GM23248 (cell line): ENCODE data around the gene HIBADH. TPM values are rescaled to one million over a fixed set of nuclear protein-coding genes. Genes with fewer than 3 reads are reported as not detected.
"Not testable (repeated sequence)": the region's sequence is repeated elsewhere in the genome, so short reads cannot be mapped to it uniquely, and the experiment has no call there.

Source experiments
- DNase-seq: peaks from one replicate; pipeline ENCODE4 v3.0.0-alpha.2; 2015
- H2AFZ ChIP-seq: fragments of 200-600 bp; sonication (generic); 2 replicates; pipeline ENCODE4 v1.6.1; 2016; ENCODE audit warnings: antibody characterized with exemption
- H3F3A ChIP-seq: fragments of 200-600 bp; sonication (generic); 2 replicates; pipeline ENCODE4 v1.6.1; 2016; ENCODE audit warnings: mild to moderate bottlenecking, antibody characterized with exemption, mixed run types; ENCODE audit not compliant: insufficient read depth
- H3K27ac ChIP-seq: fragments of 200-600 bp; sonication (generic); 2 replicates; pipeline ENCODE4 v1.5.1; 2016; ENCODE audit warnings: mild to moderate bottlenecking
- H3K27me3 ChIP-seq: fragments of 200-600 bp; sonication (generic); replicated peaks from 2 replicates; pipeline ENCODE4 v1.6.1; 2016; ENCODE audit warnings: mild to moderate bottlenecking; ENCODE audit not compliant: insufficient read depth
- H3K36me3 ChIP-seq: fragments of 200-600 bp; sonication (generic); 2 replicates; pipeline ENCODE4 v1.6.1; 2016; ENCODE audit warnings: low read depth, mild to moderate bottlenecking
- H3K4me1 ChIP-seq: fragments of 200-600 bp; sonication (generic); 2 replicates; pipeline ENCODE4 v1.6.1; 2016; ENCODE audit warnings: mild to moderate bottlenecking; ENCODE audit not compliant: insufficient read depth
- H3K4me2 ChIP-seq: fragments of 200-600 bp; sonication (generic); one replicate; pipeline ENCODE4 v1.6.1; 2016; ENCODE audit warnings: mild to moderate bottlenecking; ENCODE audit not compliant: unreplicated experiment
- H3K4me3 ChIP-seq: fragments of 200-600 bp; sonication (generic); 2 replicates; pipeline ENCODE4 v1.5.1; 2016; ENCODE audit warnings: mild to moderate bottlenecking
- H3K79me2 ChIP-seq: fragments of 200-600 bp; sonication (generic); 2 replicates; pipeline ENCODE4 v1.6.1; 2016; ENCODE audit warnings: mild to moderate bottlenecking; ENCODE audit not compliant: insufficient read depth
- H3K9ac ChIP-seq: fragments of 200-600 bp; sonication (generic); 2 replicates; pipeline ENCODE4 v1.6.1; 2016; ENCODE audit warnings: mild to moderate bottlenecking
- H3K9me2 ChIP-seq: fragments of 200-600 bp; sonication (generic); 2 replicates; pipeline ENCODE4 v1.6.1; 2016; ENCODE audit warnings: mixed run types, mild to moderate bottlenecking, moderate library complexity; ENCODE audit not compliant: insufficient read depth
- H3K9me3 ChIP-seq: fragments of 200-600 bp; sonication (generic); one replicate; pipeline ENCODE4 v1.6.1; 2017; ENCODE audit warnings: low read depth
- H4K20me1 ChIP-seq: fragments of 200-600 bp; sonication (generic); 2 replicates; pipeline ENCODE4 v1.6.0; 2016; ENCODE audit not compliant: insufficient read depth
- EZH2 ChIP-seq: fragments of 200-600 bp; sonication (generic); IDR thresholded peaks from 2 replicates; pipeline ENCODE4 v1.6.1; 2018; ENCODE audit warnings: antibody characterized with exemption, mild to moderate bottlenecking; ENCODE audit not compliant: insufficient read depth, poor library complexity, severe bottlenecking
- EZH2phosphoT487 ChIP-seq: fragments of 200-600 bp; sonication (generic); IDR thresholded peaks from 2 replicates; pipeline ENCODE4 v1.6.1; 2018; ENCODE audit warnings: antibody characterized with exemption, moderate library complexity, mild to moderate bottlenecking, low read depth; ENCODE audit not compliant: insufficient read depth
- WGBS, 2 experiments: methylation state at CpG; one replicate each; pipeline ENCODE4 v1.1.6; 2015 to 2017; ENCODE audit warnings: low lambda C conversion rate in 2 of 2, low coverage in 1 of 2; ENCODE audit errors: missing lambda C conversion rate in 2 of 2; 5-methylcytosine and 5-hydroxymethylcytosine counted together
- in situ Hi-C: fragments of 300-500 bp; cut with MboI; formaldehyde crosslinking; loops from 2 replicates; pipeline ENCODE4 v1.15.0; 2020
- polyA plus RNA-seq: library from polyadenylated mRNA; unstranded; fragments of >200 nt; fragmentation: Nextera tagmentation; extraction: Ambion mirVana; gene quantifications from 2 replicates; pipeline ENCODE4 v1.2.1, GENCODE V29; 2016
- total RNA-seq: library from RNA; depleted of rRNA; stranded (reverse); fragments of >200 nt; shearing (Covaris generic); gene quantifications from 2 replicates; pipeline ENCODE4 v1.2.3, GENCODE V29; 2014

HIBADH gene
- total and polyA plus RNA-seq, 2 experiments from 2014 or later = 70.1 to 87.0 TPM

DNA sequence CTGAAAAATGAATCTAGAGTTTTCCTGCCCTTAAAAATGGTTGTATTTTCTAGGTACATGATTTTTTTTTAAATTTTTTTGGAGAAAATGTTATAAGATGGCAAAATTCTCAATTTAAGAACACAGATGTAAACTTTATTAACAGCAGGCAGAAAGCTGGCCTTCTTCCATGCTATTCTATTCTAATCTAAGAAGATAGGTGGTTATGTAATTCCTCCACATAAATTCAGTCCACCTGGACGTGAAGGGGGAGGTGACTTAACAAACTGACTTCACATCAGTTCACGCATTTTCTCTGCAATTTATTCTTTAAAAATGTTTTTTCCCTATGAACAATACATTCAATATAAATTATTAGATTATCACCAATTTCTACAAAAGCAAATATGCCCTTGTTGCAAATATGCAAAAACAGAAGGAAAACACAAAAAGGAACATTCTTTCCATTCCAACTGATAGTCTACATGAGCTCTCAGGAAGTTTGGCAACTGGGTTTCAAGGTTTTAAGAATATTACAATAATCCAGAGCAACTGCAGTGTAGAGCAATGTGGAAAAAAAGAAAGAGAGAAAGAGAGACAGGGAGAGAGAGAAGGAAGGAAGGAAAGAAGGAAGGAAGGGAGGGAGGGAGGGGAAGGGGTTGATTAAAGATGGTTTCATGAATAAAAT lies 76.8 kb downstream of the HIBADH start:
- no peaks in the 10 kb centered on the region for H3K9me3 ChIP-seq
- no peaks in the 10 kb centered on the region for H3K9me2 ChIP-seq
- H3K9ac ChIP-seq = no peak overlapping the region
- in situ Hi-C loops = loop anchor here (10.0 kb wide), 1 partner anchor 381 kb away; the partner anchor contains the start of gene HOXA13
- H4K20me1 ChIP-seq = no peaks in the 10 kb centered on the region
- H2AFZ ChIP-seq = no peak overlapping the region
- peaks cover 5% of the 10 kb centered on the region; the same call in 1 of the 2 replicates for H3K4me1 ChIP-seq
- TF ChIP-seq EZH2phosphoT487 (no peak), EZH2 (no peak)
- 86 to 87% methylated on average over 2 of the region's 2 CpGs for WGBS, 2 experiments
- H3K4me2 ChIP-seq = no peak overlapping the region
- H3K27me3 ChIP-seq = no peaks in the 10 kb centered on the region
- no peak overlapping the region for H3K27ac ChIP-seq
- H3F3A ChIP-seq = no peaks in the 10 kb centered on the region
- H3K36me3 ChIP-seq = no peaks in the 10 kb centered on the region
- DNase-seq = no peak
- H3K79me2 ChIP-seq = no peaks in the 10 kb centered on the region
- H3K4me3 ChIP-seq = no peak overlapping the region

DNA sequence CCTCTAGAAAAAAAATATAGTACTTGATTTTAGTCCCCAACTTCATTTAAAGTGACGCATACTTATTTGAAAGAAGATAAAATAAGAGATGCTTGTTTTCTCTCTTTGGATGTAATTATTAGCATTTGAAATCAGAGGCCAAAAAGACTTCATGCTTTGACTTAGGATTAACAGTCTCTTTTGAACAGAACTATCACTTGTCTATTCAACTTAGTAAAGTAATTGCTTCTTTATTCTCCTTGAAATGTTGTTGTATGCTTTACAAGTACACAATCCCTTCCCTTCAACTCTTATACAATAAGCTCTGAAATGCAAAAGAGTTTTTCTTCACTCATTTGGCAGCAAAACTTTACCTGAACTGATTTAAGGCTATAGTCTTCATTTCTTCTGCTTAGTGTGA lies 80.8 kb downstream of the HIBADH start:
- Histone ChIP-seq H3K9me3 (no peaks in the 10 kb centered on the region), H3K4me2 (no peak overlapping the region), H3K36me3 (no peaks in the 10 kb centered on the region), H3K27ac (no peak overlapping the region), H3K4me3 (no peak overlapping the region), H3K27me3 (no peaks in the 10 kb centered on the region), H3K79me2 (no peaks in the 10 kb centered on the region), H3K9me2 (no peaks in the 10 kb centered on the region), H3K9ac (no peak overlapping the region), H3K4me1 (no peaks in the 10 kb centered on the region), H4K20me1 (no peaks in the 10 kb centered on the region), H3F3A (no peaks in the 10 kb centered on the region), H2AFZ (no peak overlapping the region)
- in situ Hi-C loops = loop anchor here (10.0 kb wide), 1 partner anchor 377 kb away; the partner anchor contains the start of gene HOXA13
- 96 to 97% methylated on average over 1 of the region's 1 CpG for WGBS, 2 experiments
- TF ChIP-seq EZH2phosphoT487 (no peak), EZH2 (no peak)
- no peak for DNase-seq

DNA sequence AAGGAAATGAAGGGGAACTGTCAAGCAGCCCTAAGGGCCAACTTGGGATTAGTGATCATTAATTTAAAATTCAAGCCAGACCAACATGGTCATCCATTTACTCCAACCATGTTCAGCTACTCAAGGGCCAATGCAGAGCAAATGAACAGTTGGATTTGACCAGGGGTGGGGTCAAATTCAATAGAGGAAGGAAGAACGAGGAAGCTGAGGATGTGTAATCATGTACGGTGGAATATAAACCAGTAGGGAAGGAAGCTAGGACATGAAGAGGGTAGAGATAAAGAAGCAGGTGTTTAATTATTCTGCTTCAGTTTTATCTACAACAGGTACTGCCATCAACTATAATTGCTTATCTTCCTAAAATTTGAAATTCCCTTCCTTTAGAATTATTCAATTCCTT lies 81.6 kb downstream of the HIBADH start:
- WGBS, 2 experiments = 97 to 98% methylated on average over 2 of the region's 2 CpGs
- no peaks in the 10 kb centered on the region for H3K79me2 ChIP-seq
- no peak overlapping the region for H3K4me3 ChIP-seq
- DNase-seq = no peak
- no peaks in the 10 kb centered on the region; the same call in 1 of the 2 replicates for H4K20me1 ChIP-seq
- no peaks in the 10 kb centered on the region for H3K4me1 ChIP-seq
- H2AFZ ChIP-seq = no peak overlapping the region
- in situ Hi-C loops = loop anchor here (10.0 kb wide), 1 partner anchor 376 kb away; the partner anchor contains the start of gene HOXA13
- no peak overlapping the region for H3K9ac ChIP-seq
- H3K27me3 ChIP-seq = no peaks in the 10 kb centered on the region
- H3K9me2 ChIP-seq = no peaks in the 10 kb centered on the region
- no peaks in the 10 kb centered on the region for H3K9me3 ChIP-seq
- no peak overlapping the region for H3K4me2 ChIP-seq
- no peaks in the 10 kb centered on the region for H3F3A ChIP-seq
- no peak for TF ChIP-seq EZH2phosphoT487
- no peak for TF ChIP-seq EZH2
- H3K36me3 ChIP-seq = no peaks in the 10 kb centered on the region
- H3K27ac ChIP-seq = no peak overlapping the region

- H3K9ac ChIP-seq = no peak overlapping the region
- no peaks in the 10 kb centered on the region for H3K9me3 ChIP-seq
- H3K36me3 ChIP-seq = no peaks in the 10 kb centered on the region
- H3K79me2 ChIP-seq = no peaks in the 10 kb centered on the region
- no peaks in the 10 kb centered on the region for H3K9me2 ChIP-seq
- H3K27me3 ChIP-seq = no peaks in the 10 kb centered on the region
- no peak overlapping the region for H3K4me2 ChIP-seq
- no peak overlapping the region for H3K27ac ChIP-seq
- H3K4me1 ChIP-seq = no peaks in the 10 kb centered on the region
- TF ChIP-seq EZH2phosphoT487 (no peak), EZH2 (no peak)
- H3F3A ChIP-seq = no peaks in the 10 kb centered on the region
- H3K4me3 ChIP-seq = no peak overlapping the region
- H4K20me1 ChIP-seq = no peaks in the 10 kb centered on the region; the same call in 1 of the 2 replicates
- in situ Hi-C loops = no loop called here
- no peak for DNase-seq
- H2AFZ ChIP-seq = no peak overlapping the region
- 75% methylated on average over 3 of the region's 3 CpGs for WGBS, 2 experiments
Measured at GRCh38 chr7:27579565-27579964, 83.1 kb downstream of the HIBADH start.

GRCh38 chr7:27578169-27578568 lies 84.5 kb downstream of the HIBADH start:
- H3K27me3 ChIP-seq, H3K4me2 ChIP-seq, H3K9ac ChIP-seq, H2AFZ ChIP-seq, DNase-seq, H3F3A ChIP-seq, H3K9me2 ChIP-seq, H3K4me1 ChIP-seq, H4K20me1 ChIP-seq, H3K36me3 ChIP-seq, H3K27ac ChIP-seq, H3K9me3 ChIP-seq, H3K4me3 ChIP-seq, H3K79me2 ChIP-seq, in situ Hi-C loops: not testable (repeated sequence)
- 92 to 97% methylated on average over 7 of the region's 7 CpGs for WGBS, 2 experiments
